K562 (cell line): ENCODE results near the gene INPP5D. TPM values are rescaled to one million over a fixed set of nuclear protein-coding genes. Genes with fewer than 3 reads are reported as not detected.

Experiments
- BCLAF1 ChIP-seq, 2 experiments: fragments of 450-650 bp in 1 of 2; IDR thresholded peaks; 2 replicates each; pipeline ENCODE4 v1.6.1; 2011 to 2017; ENCODE audit warnings: low read depth in 2 of 2, antibody characterized with exemption in 1 of 2, borderline replicate concordance in 1 of 2, low read length in 1 of 2, mild to moderate bottlenecking in 1 of 2, mixed read lengths in 1 of 2; ENCODE audit not compliant: control insufficient read depth in 1 of 2
- CBFA2T3 ChIP-seq: fragments of 450-650 bp; IDR thresholded peaks from 2 replicates; pipeline ENCODE4 v1.6.1; 2017
- CGGBP1 ChIP-seq: fragments of 250-450 bp; sonication (Bioruptor Pico); IDR thresholded peaks from 2 replicates; pipeline ENCODE4 v1.9.0; 2021; ENCODE audit warnings: mild to moderate bottlenecking
- COPS2 ChIP-seq: fragments of 450-650 bp; conservative IDR thresholded peaks from 2 replicates; pipeline ENCODE4 v1.6.1; 2016; ENCODE audit warnings: mild to moderate bottlenecking, moderate library complexity
- ELF2 ChIP-seq: fragments of 250-450 bp; sonication (Bioruptor Pico); IDR thresholded peaks from 2 replicates; pipeline ENCODE4 v1.5.0; 2021; ENCODE audit warnings: mild to moderate bottlenecking
- GTF2F1 ChIP-seq: IDR thresholded peaks from 2 replicates; pipeline ENCODE4 v1.6.1; 2011; ENCODE audit warnings: low read depth, low read length, improper control_type of control experiment
- IFI16 ChIP-seq: fragments of 250-450 bp; sonication (Bioruptor Pico); IDR thresholded peaks from 2 replicates; pipeline ENCODE4 v2.1.2; 2022; ENCODE audit warnings: mild to moderate bottlenecking, inconsistent platforms
- JUN ChIP-seq, 2 experiments: sonication (generic) in 1 of 2; formaldehyde crosslinking in 1 of 2; IDR thresholded peaks; 2 replicates each; pipeline versions ENCODE4 v1.6.1 to v1.8.0; 2012 to 2022; ENCODE audit warnings: borderline replicate concordance in 2 of 2, mild to moderate bottlenecking in 2 of 2, improper control_type of control experiment in 1 of 2, low read depth in 1 of 2, low read length in 1 of 2, missing genetic modification reagents in 1 of 2
- JUND ChIP-seq, 2 experiments: IDR thresholded peaks; 2 replicates in 1 of 2; 3 replicates in 1 of 2; pipeline ENCODE4 v1.6.1; 2011; ENCODE audit warnings: borderline replicate concordance in 2 of 2, low read depth in 2 of 2, low read length in 2 of 2, improper control_type of control experiment in 1 of 2, missing biosample characterization in 1 of 2, missing genetic modification characterization in 1 of 2, missing genetic modification reagents in 1 of 2
- LARP7 ChIP-seq: fragments of 450-650 bp; IDR thresholded peaks from 2 replicates; pipeline ENCODE4 v1.6.1; 2016
- MBD2 ChIP-seq: sonication (generic); IDR thresholded peaks from 2 replicates; pipeline ENCODE4 v1.6.1; 2016; ENCODE audit warnings: low read depth, borderline replicate concordance
- NFYB ChIP-seq: IDR thresholded peaks from 2 replicates; pipeline ENCODE4 v1.6.1; 2011; ENCODE audit warnings: mild to moderate bottlenecking, moderate library complexity; ENCODE audit not compliant: insufficient read length; ENCODE audit errors: extremely low read depth
- RNF219 ChIP-seq: fragments of 250-450 bp; sonication (Bioruptor Pico); IDR thresholded peaks from 2 replicates; pipeline ENCODE4 v1.5.0; 2022; ENCODE audit warnings: mild to moderate bottlenecking
- SAFB ChIP-seq: fragments of 200-400 bp; formaldehyde crosslinking; IDR thresholded peaks from 2 replicates; pipeline ENCODE4 v1.6.1; 2017; ENCODE audit warnings: low read depth, low read length, borderline replicate concordance
- WHSC1 ChIP-seq: IDR thresholded peaks from one replicate; pipeline ENCODE4 v1.6.1; 2012; ENCODE audit warnings: low read length, control low read depth, inconsistent platforms
- ZBTB12 ChIP-seq: fragments of 250-450 bp; sonication (Bioruptor Pico); IDR thresholded peaks from 2 replicates; pipeline ENCODE4 v1.4.0; 2020
- ZFPM2 ChIP-seq: fragments of 250-450 bp; sonication (Bioruptor Pico); IDR thresholded peaks from 2 replicates; pipeline ENCODE4 v1.5.1; 2022; ENCODE audit warnings: mild to moderate bottlenecking
- ZNF133 ChIP-seq: fragments of 250-450 bp; sonication (Bioruptor Pico); IDR thresholded peaks from 2 replicates; pipeline ENCODE4 v1.4.0; 2020; ENCODE audit warnings: mild to moderate bottlenecking
- ZNF232 ChIP-seq: sonication (generic); formaldehyde crosslinking; IDR thresholded peaks from 2 replicates; pipeline ENCODE4 v1.8.0; 2022; ENCODE audit warnings: mild to moderate bottlenecking, missing genetic modification reagents
- ZNF586 ChIP-seq: fragments of 450-650 bp; formaldehyde crosslinking; conservative IDR thresholded peaks from 2 replicates; pipeline ENCODE4 v1.4.0; 2020; ENCODE audit warnings: mild to moderate bottlenecking, moderate library complexity
- ZZZ3 ChIP-seq: fragments of 450-650 bp; IDR thresholded peaks from 2 replicates; pipeline ENCODE4 v1.6.1; 2016; ENCODE audit warnings: antibody characterized with exemption, mild to moderate bottlenecking, moderate library complexity
- polyA plus RNA-seq, 8 experiments: library from polyadenylated mRNA; depleted of rRNA in 4 of 8; stranded (reverse) in 5 of 8; unstranded in 3 of 8; fragments of >200 nt; fragmentation: Nextera tagmentation in 2 of 8; fragmentation: Illumina TruSeq in 1 of 8; extraction: Ambion mirVana in 2 of 8; extraction: Trizol in 1 of 8; gene quantifications; 2 replicates each; pipeline versions ENCODE4 v1.2.1 to v1.2.3, GENCODE V29; 2011 to 2014; ENCODE audit warnings: inconsistent platforms in 1 of 8, missing spikeins in 1 of 8
- total RNA-seq, 7 experiments: library from RNA; depleted of rRNA in 6 of 7; stranded (reverse); fragments of >200 nt in 6 of 7; fragmentation: Illumina TruSeq in 2 of 7; extraction: Trizol in 2 of 7; gene quantifications; 2 replicates each; pipeline versions ENCODE4 v1.2.1 to v1.2.3, GENCODE V29; 2011 to 2021; ENCODE audit warnings: low replicate concordance in 1 of 7

Gene INPP5D
- total and polyA plus RNA-seq, 9 of the 15 experiments (the other 6 are each of a cell fraction or from before 2014, with no cell fraction given): 0.55 to 6.2 (median 2.2) TPM

- no peak for TF ChIP-seq BCLAF1 (IDR thresholded peaks at IDR 0.05; ENCODE audit: borderline replicate concordance in 1 of 2, control insufficient read depth in 1 of 2, low read depth in 2 of 2, low read length in 1 of 2)
- TF ChIP-seq RNF219 (CRISPR knock-in tag): no peak
- no peak for TF ChIP-seq ZFPM2 (CRISPR knock-in tag)
- peak; percentile 49; the same call in 1 of the 2 replicates for TF ChIP-seq MBD2
- TF ChIP-seq CBFA2T3: peak; percentile 59
- peak; percentile 12; the same call in 1 of the 2 replicates for TF ChIP-seq JUND (IDR thresholded peaks at IDR 0.05; ENCODE audit: borderline replicate concordance, low read depth, low read length)
- no peak; the same call in 2 of the 3 replicates for TF ChIP-seq JUND (tag; IDR thresholded peaks at IDR 0.05; ENCODE audit: borderline replicate concordance, low read depth, low read length)
- no peak for TF ChIP-seq ZNF133
- TF ChIP-seq WHSC1: no peak
- no peak for TF ChIP-seq LARP7
- TF ChIP-seq JUN (IDR thresholded peaks at IDR 0.05; ENCODE audit: borderline replicate concordance, low read depth, low read length): no peak
- TF ChIP-seq JUN (CRISPR knock-in tag; IDR thresholded peaks at IDR 0.05; ENCODE audit: borderline replicate concordance): no peak
- TF ChIP-seq ZNF586 (CRISPR knock-in tag): no peak
- no peak for TF ChIP-seq COPS2
- TF ChIP-seq IFI16 (CRISPR knock-in tag): no peak
- TF ChIP-seq SAFB: no peak
- TF ChIP-seq ZBTB12 (CRISPR knock-in tag): no peak
- no peak for TF ChIP-seq CGGBP1
- no peak for TF ChIP-seq NFYB
- no peak for TF ChIP-seq GTF2F1
- no peak for TF ChIP-seq ZZZ3
- no peak for TF ChIP-seq ELF2 (CRISPR knock-in tag)
- TF ChIP-seq ZNF232: no peak
Measured at GRCh38 chr2:233165895-233166661, 105.9 kb downstream of the INPP5D start (continued).
